C4-2B (cell line): ENCODE results near the gene RING1.
A peak's percentile ranks its signal among the peaks of the same experiment; 100 is the strongest.

Experiments used
- H3K27ac ChIP-seq: fragments of 450-650 bp; 2 replicates; pipeline ENCODE4 v1.5.1; 2017
- ZFX ChIP-seq: fragments of 450-650 bp; IDR thresholded peaks from 2 replicates; pipeline ENCODE4 v1.6.1; 2017
- TF ChIP-seq, protein P1 (sequence below): fragments of 450-650 bp; conservative IDR thresholded peaks from 2 replicates; pipeline ENCODE4 v1.5.1; 2017; ENCODE audit warnings: mild to moderate bottlenecking

The RING1 gene

GRCh38 chr6:33208091-33208967, at the start of gene RING1:
Gene RING1, plus strand, starts transcription at chr6:33208500. Its CDS starts 323 bp downstream, at chr6:33208823.
- TF ChIP-seq, protein P1, sequence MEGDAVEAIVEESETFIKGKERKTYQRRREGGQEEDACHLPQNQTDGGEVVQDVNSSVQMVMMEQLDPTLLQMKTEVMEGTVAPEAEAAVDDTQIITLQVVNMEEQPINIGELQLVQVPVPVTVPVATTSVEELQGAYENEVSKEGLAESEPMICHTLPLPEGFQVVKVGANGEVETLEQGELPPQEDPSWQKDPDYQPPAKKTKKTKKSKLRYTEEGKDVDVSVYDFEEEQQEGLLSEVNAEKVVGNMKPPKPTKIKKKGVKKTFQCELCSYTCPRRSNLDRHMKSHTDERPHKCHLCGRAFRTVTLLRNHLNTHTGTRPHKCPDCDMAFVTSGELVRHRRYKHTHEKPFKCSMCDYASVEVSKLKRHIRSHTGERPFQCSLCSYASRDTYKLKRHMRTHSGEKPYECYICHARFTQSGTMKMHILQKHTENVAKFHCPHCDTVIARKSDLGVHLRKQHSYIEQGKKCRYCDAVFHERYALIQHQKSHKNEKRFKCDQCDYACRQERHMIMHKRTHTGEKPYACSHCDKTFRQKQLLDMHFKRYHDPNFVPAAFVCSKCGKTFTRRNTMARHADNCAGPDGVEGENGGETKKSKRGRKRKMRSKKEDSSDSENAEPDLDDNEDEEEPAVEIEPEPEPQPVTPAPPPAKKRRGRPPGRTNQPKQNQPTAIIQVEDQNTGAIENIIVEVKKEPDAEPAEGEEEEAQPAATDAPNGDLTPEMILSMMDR = no peak
- peak; percentile 62; the same call in 1 of the 2 replicates for TF ChIP-seq ZFX
- peak within 1 kb of the TSS; percentile 90 for H3K27ac ChIP-seq

- no peak for TF ChIP-seq ZFX
- TF ChIP-seq, protein P1 = no peak
Observed at GRCh38 chr6:33160096-33160495, 48.2 kb upstream of the RING1 start.

DNA sequence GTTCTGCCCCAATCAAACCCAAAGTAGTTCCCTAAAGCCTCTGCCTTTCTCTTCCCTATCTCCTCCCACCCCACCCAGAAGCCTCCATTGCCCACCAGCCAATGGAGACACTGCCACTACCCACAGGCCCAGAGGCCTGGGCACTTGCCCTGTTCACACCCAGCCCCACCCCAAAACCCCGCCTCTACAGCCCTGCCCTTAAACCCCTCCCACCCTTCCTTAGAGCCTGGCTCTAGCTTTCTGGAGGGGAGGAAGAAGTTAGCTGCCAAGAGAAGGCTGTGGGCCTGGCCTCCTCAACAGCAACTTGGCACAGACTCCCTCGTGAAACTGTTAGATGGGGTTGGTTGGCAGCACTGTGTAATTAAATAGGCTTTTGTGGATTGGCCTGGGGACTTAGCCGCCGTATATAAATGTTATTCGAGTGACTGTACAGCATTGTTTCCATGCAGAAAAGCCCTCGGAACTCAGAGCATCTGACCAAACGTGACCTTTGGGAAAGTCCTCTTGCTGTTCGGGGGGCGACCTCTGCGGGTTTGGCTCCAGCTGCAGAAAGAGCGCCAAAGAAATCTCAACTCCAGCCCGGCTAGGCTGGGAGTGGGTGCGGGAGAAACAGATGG, 47.5 kb upstream of the RING1 start:
- H3K27ac ChIP-seq = peak overlapping the region; percentile 55; the same call in 1 of the 2 replicates
- TF ChIP-seq, protein P1 = no peak
- TF ChIP-seq ZFX = no peak

More at GRCh38 chr6:33160096-33160495, 48.2 kb upstream of the RING1 start:
- no peak overlapping the region for H3K27ac ChIP-seq

DNA sequence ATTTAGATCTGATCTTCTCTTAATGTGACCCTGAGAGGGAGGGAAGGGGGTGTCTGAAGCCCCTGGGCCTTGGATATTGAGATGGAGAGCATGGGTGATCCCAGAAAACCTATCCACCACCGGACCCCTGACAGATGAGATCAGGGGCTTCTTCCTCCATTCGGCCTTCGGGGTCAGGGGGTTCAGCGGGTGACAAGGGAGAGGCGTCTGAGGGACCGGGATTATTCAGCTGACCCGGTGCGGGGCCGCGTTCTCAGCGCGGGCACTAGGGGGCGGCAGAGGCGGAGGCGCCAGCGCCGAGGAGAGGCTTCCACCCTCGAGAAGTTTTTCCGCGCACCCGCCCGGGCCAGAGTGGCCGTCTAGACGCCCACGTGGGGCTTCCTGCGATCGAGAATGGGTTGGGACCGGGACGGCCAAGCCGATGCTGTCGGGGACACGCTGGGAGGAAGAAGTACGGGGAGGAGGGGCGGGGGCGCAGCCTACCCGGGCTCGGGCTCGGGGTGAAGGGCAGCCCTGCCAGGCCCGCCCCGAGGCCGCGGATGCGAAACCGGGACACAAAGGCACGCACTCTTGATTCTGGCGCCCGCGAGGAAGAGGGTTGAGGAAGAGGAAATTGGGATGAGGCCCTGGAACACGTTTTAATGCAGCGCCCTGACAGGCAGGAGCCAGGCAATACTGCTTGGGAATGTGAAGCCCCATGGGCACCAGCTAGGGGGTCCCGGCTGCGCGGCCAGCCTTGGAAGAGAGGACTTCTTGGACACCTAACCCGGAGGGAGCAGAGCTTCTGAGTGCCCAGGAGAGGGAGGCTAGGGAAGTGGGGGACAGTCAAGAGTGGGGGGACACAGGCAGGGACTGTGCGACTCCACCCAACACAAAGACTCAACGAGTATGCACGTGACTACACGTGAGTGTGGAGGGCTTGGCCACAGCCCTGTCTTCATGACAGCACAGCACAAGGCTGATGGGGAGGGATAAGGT, 46.7 kb upstream of the RING1 start:
- TF ChIP-seq, protein P1 = peak; percentile 99
- TF ChIP-seq ZFX = peak; percentile 65; the same call in 1 of the 2 replicates
- H3K27ac ChIP-seq = peak overlapping the region; percentile 55

DNA sequence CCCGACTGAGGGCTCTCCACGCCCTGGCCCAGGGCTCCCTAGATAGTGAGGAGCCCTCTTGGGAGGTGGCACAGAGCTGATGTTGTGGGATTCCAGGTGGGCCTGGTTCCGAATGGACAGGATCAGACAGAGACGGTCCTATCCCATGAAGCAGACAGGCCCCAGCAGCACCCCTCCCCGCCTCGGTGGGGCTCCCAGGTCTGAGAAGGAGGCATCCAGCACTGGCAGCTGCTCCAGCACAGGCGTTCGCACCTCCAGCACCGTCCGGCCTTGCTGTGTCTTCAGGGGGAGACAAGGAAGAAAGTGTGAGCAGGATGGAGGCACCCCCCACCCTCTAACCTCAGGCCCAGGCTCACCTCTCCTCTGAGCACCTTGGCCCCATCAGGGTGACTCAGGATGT, 44.8 kb upstream of the RING1 start:
- no peak overlapping the region for H3K27ac ChIP-seq
- TF ChIP-seq, protein P1 = no peak
- TF ChIP-seq ZFX = no peak

- TF ChIP-seq, protein P1 = no peak
- TF ChIP-seq ZFX = no peak
- H3K27ac ChIP-seq = no peak overlapping the region
Observed at GRCh38 chr6:33164176-33164575, 44.1 kb upstream of the RING1 start.
